GM19397 (cell line): ENCODE measurements around the gene CNKSR3.

Experiments used
- ATAC-seq: cut with Tn5 transposase; IDR thresholded peaks from one replicate; pipeline ENCODE4 v1.9.1; 2021; ENCODE audit warnings: mild to moderate bottlenecking, moderate library complexity; ENCODE audit not compliant: unreplicated experiment

The CNKSR3 gene

DNA sequence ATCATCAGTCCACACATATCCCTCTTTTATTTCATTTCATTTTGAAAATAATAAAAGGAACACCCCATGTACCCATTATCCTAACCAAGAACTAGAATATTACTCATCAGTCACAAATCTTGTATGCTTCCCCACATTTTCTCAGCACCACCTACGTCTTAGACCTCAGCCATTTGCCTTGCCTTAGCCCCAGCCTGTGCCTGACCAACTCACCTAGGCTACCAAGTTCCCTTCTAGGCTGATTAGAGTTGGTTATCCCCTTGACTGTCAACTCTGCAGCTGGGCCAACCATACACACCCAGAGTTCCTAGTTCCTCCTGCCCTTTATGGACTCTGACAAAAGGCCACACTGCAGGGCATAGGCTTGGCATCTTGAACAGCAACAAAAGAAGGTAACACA, 120.5 kb downstream of the CNKSR3 start:
- no peak for ATAC-seq

- no peak for ATAC-seq
Observed at GRCh38 chr6:154388803-154389202, 121.7 kb downstream of the CNKSR3 start.

DNA sequence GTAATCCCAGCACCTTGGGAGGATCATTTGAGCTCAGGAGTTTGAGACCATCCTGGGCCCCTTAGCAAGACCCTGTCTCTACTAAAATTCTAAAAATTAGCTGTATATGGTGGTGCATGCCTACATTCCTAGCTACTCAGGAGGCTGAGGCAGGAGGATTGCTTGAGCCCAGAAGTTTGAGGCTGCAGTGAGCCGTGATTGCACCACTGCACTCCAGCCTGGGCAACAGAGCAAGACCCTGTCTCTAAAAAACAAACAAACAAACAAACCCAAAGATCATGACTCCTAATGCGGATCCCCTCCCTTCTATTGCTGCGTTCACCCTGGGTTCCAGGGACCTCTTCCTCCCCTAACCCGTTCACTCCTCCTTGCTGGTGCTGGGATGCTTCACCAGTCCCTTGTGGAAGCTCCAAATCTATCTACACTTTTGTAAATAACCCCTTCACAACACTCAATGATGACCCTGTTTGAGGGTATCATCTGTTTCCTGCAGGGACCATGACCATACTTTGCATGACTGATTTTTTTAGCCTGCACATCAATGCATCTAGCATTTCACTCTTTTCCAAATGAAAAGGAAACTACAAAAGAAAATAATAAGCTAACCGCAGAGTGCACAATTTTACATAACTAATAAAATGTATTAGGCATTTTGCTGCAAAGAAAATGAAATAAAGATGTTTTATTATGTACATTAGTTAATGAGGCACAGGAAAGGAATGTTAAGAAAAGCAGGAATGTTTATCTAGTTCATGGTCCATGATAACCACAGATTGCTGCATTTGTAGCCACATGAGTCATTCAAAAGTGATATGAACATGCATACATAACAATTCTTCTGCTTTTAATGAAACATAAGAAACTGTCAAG, 123.4 kb downstream of the CNKSR3 start:
- ATAC-seq = no peak

GRCh38 chr6:154384191-154384590, 126.3 kb downstream of the CNKSR3 start:
- no peak for ATAC-seq

DNA sequence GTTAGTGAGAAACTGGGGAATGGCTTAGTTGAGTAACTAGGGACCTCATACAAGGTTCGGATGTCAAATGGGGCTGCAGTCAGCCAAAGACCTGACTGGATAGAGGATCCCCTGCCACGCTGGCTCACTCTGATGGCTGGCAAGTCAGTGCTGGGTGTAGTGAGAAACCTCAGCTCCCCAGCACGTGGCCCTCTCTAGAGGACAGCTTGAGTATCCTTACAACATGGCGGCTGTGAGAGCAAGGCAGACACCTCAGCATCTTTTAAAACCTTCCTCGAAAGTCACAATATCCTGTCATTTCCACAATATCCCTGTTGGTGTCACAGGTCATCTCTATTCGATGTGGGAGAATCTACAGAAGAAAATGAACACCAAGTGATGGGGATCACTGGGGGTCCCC, 127.2 kb downstream of the CNKSR3 start:
- ATAC-seq = no peak

DNA sequence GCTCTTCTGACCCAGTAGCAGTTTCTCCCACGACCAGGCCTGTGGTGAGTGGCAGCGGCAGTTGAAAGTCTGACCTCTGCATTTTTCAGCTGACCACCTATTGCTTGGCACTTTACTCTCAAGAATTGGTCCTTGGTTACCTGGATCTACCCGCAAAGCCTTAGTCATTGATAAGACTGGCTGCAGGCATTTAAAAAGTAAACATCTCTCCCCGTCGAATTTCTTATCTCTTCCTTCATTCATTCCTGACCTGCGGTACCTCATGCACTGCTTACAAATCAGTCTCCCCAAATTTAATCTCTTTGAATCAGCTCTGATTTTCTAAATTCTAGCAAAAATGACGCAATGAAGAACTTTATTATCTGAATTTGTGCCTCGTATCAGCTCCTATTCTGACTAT, 127.7 kb downstream of the CNKSR3 start:
- no peak for ATAC-seq

DNA sequence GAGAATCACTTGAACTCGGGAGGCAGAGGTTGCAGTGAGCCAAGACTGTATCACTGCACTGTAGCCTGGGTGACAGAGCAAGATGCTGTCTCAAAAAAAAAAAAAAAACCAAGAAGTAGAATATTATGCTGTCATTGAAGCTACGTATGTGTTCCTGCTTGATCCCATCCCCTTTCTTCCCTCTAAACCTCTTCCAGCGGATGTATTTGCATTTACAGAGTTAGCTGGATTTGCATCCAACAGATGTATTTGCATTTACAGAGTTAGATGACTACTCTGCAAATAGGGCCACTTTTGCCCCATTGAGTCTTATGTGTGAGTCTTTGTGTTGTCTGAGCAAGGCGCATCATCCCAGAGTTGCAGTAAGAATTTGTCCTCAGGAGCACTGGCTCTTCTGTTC, 128.9 kb downstream of the CNKSR3 start:
- ATAC-seq = no peak

GRCh38 chr6:154380741-154381140, 129.7 kb downstream of the CNKSR3 start:
- ATAC-seq = no peak

GRCh38 chr6:154379585-154379984, 130.9 kb downstream of the CNKSR3 start:
- no peak for ATAC-seq

GRCh38 chr6:154378518-154378917, 132.0 kb downstream of the CNKSR3 start:
- no peak for ATAC-seq

- ATAC-seq = no peak
Observed at GRCh38 chr6:154377726-154378125, 132.8 kb downstream of the CNKSR3 start.

DNA sequence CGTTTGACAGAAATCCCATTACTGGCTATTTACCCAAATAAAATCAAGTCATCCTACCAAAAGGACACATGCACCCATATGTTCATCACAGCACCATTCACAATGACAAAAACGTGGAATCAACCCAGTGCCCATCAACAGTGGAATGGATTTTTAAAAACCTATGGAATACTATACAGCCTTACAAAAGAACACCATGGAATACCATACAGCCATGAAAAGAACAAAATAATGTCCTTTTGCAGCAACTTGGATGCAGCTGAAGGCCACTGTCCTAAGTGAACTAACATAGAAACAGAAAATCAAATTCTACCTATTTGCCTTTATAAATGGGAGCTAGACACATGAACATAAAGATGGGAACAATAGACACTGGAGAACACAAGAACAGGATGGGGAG, 136.5 kb downstream of the CNKSR3 start:
- ATAC-seq = no peak

DNA sequence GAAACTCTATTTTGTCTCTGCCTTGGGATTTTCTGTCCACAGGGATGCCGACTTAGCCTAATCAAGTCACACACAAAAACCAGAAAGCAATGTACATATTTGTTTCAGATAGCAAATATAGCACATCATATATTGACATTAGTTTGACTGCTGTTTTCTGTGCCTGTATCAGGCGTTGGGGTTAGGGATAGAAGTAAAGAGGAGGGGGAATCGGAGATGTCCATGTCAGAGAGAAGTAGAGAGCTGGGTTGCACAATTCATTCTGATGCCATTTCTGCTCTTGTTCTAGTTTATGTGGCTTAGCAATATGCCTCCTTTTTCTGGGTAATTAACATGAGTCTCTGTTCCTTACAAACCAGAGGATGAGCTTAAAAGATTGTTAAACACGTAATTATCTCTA, 139.2 kb downstream of the CNKSR3 start:
- ATAC-seq = no peak

GRCh38 chr6:154370545-154370944, 139.9 kb downstream of the CNKSR3 start:
- ATAC-seq = no peak

- ATAC-seq = no peak
Observed at GRCh38 chr6:154367839-154368695, 142.4 kb downstream of the CNKSR3 start.

DNA sequence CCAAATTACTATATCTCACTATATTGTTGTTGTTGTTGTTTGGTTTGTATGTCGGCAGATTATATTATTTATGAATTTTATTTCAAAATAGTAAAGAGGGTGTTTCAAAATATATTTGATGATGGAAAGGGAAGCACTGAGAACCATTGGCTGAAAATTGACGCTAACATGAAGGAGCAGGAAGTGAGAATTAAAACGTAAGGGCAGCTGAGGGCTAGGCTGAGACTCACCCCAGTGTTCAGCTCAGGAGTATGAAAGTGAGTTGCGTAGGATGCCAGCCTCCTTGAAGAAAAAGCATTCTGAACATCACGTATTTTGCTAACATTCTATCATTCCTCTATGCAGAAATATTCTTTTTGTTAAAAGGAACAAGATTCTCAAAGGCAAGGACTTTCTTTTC, 143.1 kb downstream of the CNKSR3 start:
- ATAC-seq = no peak

GRCh38 chr6:154363821-154364220, 146.7 kb downstream of the CNKSR3 start:
- ATAC-seq = no peak

DNA sequence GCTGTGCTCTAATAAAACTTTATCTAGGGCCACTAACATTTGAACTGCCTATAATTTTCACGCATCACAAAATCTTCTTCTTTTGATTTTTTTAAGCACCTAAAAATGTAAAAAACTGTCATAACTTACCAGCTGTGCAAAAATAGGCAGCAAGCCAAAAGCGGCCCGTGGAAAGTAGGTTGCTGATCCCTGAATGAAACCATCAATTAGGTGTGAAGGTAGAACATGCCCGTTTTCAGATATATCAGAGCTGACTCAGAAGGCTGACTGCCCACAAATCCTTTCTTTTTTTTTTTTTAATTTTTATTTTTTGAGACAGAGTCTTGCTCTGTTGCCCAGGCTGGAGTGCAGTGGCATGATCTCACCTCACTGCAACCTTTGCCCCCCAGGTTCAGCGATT, 149.0 kb downstream of the CNKSR3 start:
- no peak for ATAC-seq

GRCh38 chr6:154360476-154360875, 150.0 kb downstream of the CNKSR3 start:
- ATAC-seq = no peak

DNA sequence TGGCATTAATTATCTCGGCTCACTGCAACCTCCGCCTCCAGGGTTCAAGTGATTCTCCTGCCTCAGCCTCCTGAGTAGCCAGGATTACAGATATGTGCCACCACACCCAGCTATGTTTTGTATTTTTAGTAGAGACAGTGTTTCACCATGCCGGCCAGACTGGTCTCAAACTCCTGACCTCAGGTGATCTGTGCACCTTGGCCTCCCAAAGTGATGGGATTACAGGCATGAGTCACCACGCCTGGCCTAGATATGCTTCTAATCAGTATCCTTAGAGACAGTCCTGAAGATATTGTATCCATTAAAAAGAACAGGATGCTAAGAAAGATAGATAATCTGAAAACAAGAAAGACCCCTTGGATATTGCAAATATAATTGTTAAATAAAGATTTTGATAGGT, 150.8 kb downstream of the CNKSR3 start:
- no peak for ATAC-seq

- ATAC-seq = no peak
Observed at GRCh38 chr6:154359161-154359574, 151.3 kb downstream of the CNKSR3 start.

- no peak for ATAC-seq
Observed at GRCh38 chr6:154358019-154358545, 152.4 kb downstream of the CNKSR3 start.
